Parathyroid adenoma (tissue), 2 donors: ENCODE measurements around the gene PLEKHA1.

Source experiments
- H2AFZ ChIP-seq: fragments of 300-600 bp; sonication (generic); one replicate; pipeline ENCODE4 v1.7.0; 2017; ENCODE audit warnings: antibody characterized with exemption, mild to moderate bottlenecking
- H3K27ac ChIP-seq: fragments of 300-600 bp; sonication (generic); one replicate; pipeline ENCODE4 v1.7.0; 2017
- H3K27me3 ChIP-seq: fragments of 300-600 bp; sonication (generic); one replicate; pipeline ENCODE4 v1.7.0; 2017; ENCODE audit warnings: low read length; ENCODE audit not compliant: control insufficient read depth, insufficient read depth
- H3K36me3 ChIP-seq: fragments of 300-600 bp; sonication (generic); one replicate; pipeline ENCODE4 v1.7.0; 2017; ENCODE audit warnings: low read length; ENCODE audit not compliant: control insufficient read depth, insufficient read depth
- H3K4me1 ChIP-seq: fragments of 300-600 bp; sonication (generic); one replicate; pipeline ENCODE4 v1.7.0; 2017; ENCODE audit warnings: control low read depth
- H3K4me2 ChIP-seq: fragments of 300-600 bp; sonication (generic); one replicate; pipeline ENCODE4 v1.7.0; 2017; ENCODE audit warnings: low read length
- H3K4me3 ChIP-seq: fragments of 300-600 bp; sonication (generic); one replicate; pipeline ENCODE4 v1.7.0; 2017; ENCODE audit warnings: low read depth, low read length
- H3K79me2 ChIP-seq: fragments of 300-600 bp; sonication (generic); one replicate; pipeline ENCODE4 v1.7.0; 2017; ENCODE audit warnings: control low read depth
- H3K9ac ChIP-seq: fragments of 300-600 bp; sonication (generic); one replicate; pipeline ENCODE4 v1.7.0; 2017; ENCODE audit warnings: mild to moderate bottlenecking
- H3K9me3 ChIP-seq: fragments of 300-600 bp; sonication (generic); one replicate; pipeline ENCODE4 v1.7.0; 2017; ENCODE audit warnings: low read length; ENCODE audit not compliant: control insufficient read depth
- TF ChIP-seq, protein P1 (sequence below): fragments of 300-600 bp; sonication (generic); IDR thresholded peaks from one replicate; pipeline ENCODE4 v1.7.0; 2017; ENCODE audit warnings: antibody characterized with exemption, mild to moderate bottlenecking
- donor health status: primary hyperparathyroidism.

Gene PLEKHA1

GRCh38 chr10:122327237-122328206, 47.0 kb upstream of the PLEKHA1 start:
- TF ChIP-seq, protein P1, sequence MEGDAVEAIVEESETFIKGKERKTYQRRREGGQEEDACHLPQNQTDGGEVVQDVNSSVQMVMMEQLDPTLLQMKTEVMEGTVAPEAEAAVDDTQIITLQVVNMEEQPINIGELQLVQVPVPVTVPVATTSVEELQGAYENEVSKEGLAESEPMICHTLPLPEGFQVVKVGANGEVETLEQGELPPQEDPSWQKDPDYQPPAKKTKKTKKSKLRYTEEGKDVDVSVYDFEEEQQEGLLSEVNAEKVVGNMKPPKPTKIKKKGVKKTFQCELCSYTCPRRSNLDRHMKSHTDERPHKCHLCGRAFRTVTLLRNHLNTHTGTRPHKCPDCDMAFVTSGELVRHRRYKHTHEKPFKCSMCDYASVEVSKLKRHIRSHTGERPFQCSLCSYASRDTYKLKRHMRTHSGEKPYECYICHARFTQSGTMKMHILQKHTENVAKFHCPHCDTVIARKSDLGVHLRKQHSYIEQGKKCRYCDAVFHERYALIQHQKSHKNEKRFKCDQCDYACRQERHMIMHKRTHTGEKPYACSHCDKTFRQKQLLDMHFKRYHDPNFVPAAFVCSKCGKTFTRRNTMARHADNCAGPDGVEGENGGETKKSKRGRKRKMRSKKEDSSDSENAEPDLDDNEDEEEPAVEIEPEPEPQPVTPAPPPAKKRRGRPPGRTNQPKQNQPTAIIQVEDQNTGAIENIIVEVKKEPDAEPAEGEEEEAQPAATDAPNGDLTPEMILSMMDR = no peak
- H2AFZ ChIP-seq = no peak overlapping the region
- H3K79me2 ChIP-seq = no peaks in the 10 kb centered on the region
- no peaks in the 10 kb centered on the region for H3K4me1 ChIP-seq
- no peaks in the 10 kb centered on the region for H3K36me3 ChIP-seq
- H3K27ac ChIP-seq = no peak overlapping the region
- H3K4me3 ChIP-seq = no peak overlapping the region
- H3K9ac ChIP-seq = no peak overlapping the region
- H3K27me3 ChIP-seq = no peaks in the 10 kb centered on the region
- no peaks in the 10 kb centered on the region for H3K9me3 ChIP-seq
- no peak overlapping the region for H3K4me2 ChIP-seq

- no peaks in the 10 kb centered on the region for H3K36me3 ChIP-seq
- H3K79me2 ChIP-seq = no peaks in the 10 kb centered on the region
- H3K4me2 ChIP-seq = no peak overlapping the region
- H3K27ac ChIP-seq = no peak overlapping the region
- no peaks in the 10 kb centered on the region for H3K4me1 ChIP-seq
- H3K4me3 ChIP-seq = no peak overlapping the region
- H3K27me3 ChIP-seq = no peaks in the 10 kb centered on the region
- TF ChIP-seq, protein P1 = no peak
- H2AFZ ChIP-seq = no peak overlapping the region
- no peaks in the 10 kb centered on the region for H3K9me3 ChIP-seq
- no peak overlapping the region for H3K9ac ChIP-seq
Observed at GRCh38 chr10:122328676-122329075, 45.8 kb upstream of the PLEKHA1 start.

- no peaks in the 10 kb centered on the region for H3K27me3 ChIP-seq
- no peaks in the 10 kb centered on the region for H3K36me3 ChIP-seq
- H3K79me2 ChIP-seq = no peaks in the 10 kb centered on the region
- H3K4me2 ChIP-seq = no peak overlapping the region
- no peaks in the 10 kb centered on the region for H3K4me1 ChIP-seq
- no peak overlapping the region for H2AFZ ChIP-seq
- no peak overlapping the region for H3K9ac ChIP-seq
- no peaks in the 10 kb centered on the region for H3K9me3 ChIP-seq
- no peak overlapping the region for H3K27ac ChIP-seq
- no peak overlapping the region for H3K4me3 ChIP-seq
- TF ChIP-seq, protein P1 = no peak
Observed at GRCh38 chr10:122329416-122329815, 45.1 kb upstream of the PLEKHA1 start.

DNA sequence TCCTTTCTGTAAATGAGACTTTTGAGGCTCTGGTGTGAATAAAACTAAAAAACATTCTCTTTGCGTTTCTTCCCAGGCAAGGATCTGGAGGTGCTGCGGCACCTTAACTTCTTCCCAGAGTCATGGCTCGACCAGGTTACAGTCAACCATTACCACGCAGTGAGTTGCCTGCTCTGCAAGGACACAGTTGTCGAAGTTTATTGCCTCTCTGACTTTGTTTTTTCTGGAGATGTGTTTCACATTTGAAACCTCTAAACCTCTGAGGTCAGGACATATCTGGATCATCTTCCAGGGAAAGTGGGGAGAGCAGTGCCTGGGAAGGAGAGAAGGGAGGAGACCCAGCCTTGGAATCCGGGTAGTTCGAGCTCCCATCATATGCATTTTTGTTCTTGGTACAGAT, 43.4 kb upstream of the PLEKHA1 start:
- TF ChIP-seq, protein P1 = no peak
- no peak overlapping the region for H3K9ac ChIP-seq
- H3K4me1 ChIP-seq = no peaks in the 10 kb centered on the region
- H3K4me3 ChIP-seq = no peak overlapping the region
- no peaks in the 10 kb centered on the region for H3K27me3 ChIP-seq
- H3K4me2 ChIP-seq = no peak overlapping the region
- H2AFZ ChIP-seq = no peak overlapping the region
- H3K27ac ChIP-seq = no peak overlapping the region
- no peaks in the 10 kb centered on the region for H3K9me3 ChIP-seq
- no peaks in the 10 kb centered on the region for H3K36me3 ChIP-seq
- H3K79me2 ChIP-seq = no peaks in the 10 kb centered on the region
